Endothelial cell of umbilical vein (primary cell): ENCODE measurements around the gene AKAP12. TPM values are rescaled to one million over a fixed set of nuclear protein-coding genes. Genes with fewer than 3 reads are reported as not detected.

ENCODE experiments used
- BruUV-seq: library from RNA; stranded (reverse); fragments of 400-500 nt; replicated peaks from 2 replicates; lab custom pipeline; 2021; lab: Mats Ljungman, UMichigan
- CTCF ChIA-PET: fragments of 300-600, 350-600 bp; sonication (Branson Sonifier 250); formaldehyde crosslinking; loops from one replicate; lab custom pipeline; 2021; ENCODE audit warnings: antibody characterized with exemption, inconsistent platforms; lab: Charles Lee
- POLR2A ChIA-PET: fragments of 300-600, 350-600 bp; sonication (Branson Sonifier 250); formaldehyde crosslinking; loops from one replicate; lab custom pipeline; 2021; ENCODE audit warnings: antibody characterized with exemption, inconsistent platforms; lab: Charles Lee
- DNase-seq: peaks from one replicate; pipeline ENCODE4 v3.0.0-alpha.2; 2011; ENCODE audit warnings: low read depth, low spot score
- FAIRE-seq: peaks from 2 replicates; lab custom pipeline; 2011; peaks lifted over from hg19 to GRCh38; lab: Jason Lieb, UNC
- H2AFZ ChIP-seq: 2 replicates; pipeline ENCODE4 v1.6.0; 2012; ENCODE audit warnings: low read depth, low read length, control low read depth, inconsistent platforms
- H3K27ac ChIP-seq: 2 replicates; pipeline ENCODE4 v1.5.1; 2011; ENCODE audit warnings: low read depth, mild to moderate bottlenecking, control low read depth, low read length, moderate library complexity; ENCODE audit not compliant: insufficient read depth
- H3K27me3 ChIP-seq, 2 experiments: 2 replicates each; pipeline versions ENCODE4 v1.6.0 to v1.6.1; 2011; ENCODE audit warnings: low read length in 2 of 2, mixed read lengths in 1 of 2; ENCODE audit not compliant: control insufficient read depth in 2 of 2, insufficient read depth in 2 of 2
- H3K36me3 ChIP-seq, 2 experiments: 2 replicates in 1 of 2; 3 replicates in 1 of 2; pipeline ENCODE4 v1.5.1; 2011; ENCODE audit warnings: low read length in 2 of 2, mild to moderate bottlenecking in 1 of 2, moderate library complexity in 1 of 2; ENCODE audit not compliant: control insufficient read depth in 2 of 2, insufficient read depth in 2 of 2; ENCODE audit errors: extremely low read depth in 1 of 2
- H3K4me1 ChIP-seq: 3 replicates; pipeline ENCODE4 v1.5.1; 2011; ENCODE audit warnings: mild to moderate bottlenecking, low read length; ENCODE audit not compliant: control insufficient read depth, insufficient read depth; ENCODE audit errors: extremely low read depth
- H3K4me2 ChIP-seq: 2 replicates; pipeline ENCODE4 v1.6.1; 2011; ENCODE audit warnings: low read length, control low read depth, mixed read lengths; ENCODE audit not compliant: insufficient read depth
- H3K4me3 ChIP-seq, 3 experiments: fragments of 200-600 bp in 1 of 3; sonication (generic), shearing (Covaris generic) in 1 of 3; replicated peaks in 1 of 3; 2 replicates each; pipeline ENCODE4 v1.5.1; 2011 to 2016; ENCODE audit warnings: control low read depth in 3 of 3, low read length in 3 of 3, mild to moderate bottlenecking in 2 of 3, inconsistent platforms in 1 of 3, low read depth in 1 of 3, moderate library complexity in 1 of 3; ENCODE audit not compliant: insufficient read depth in 1 of 3
- H3K79me2 ChIP-seq: 2 replicates; pipeline ENCODE4 v1.6.0; 2012; ENCODE audit warnings: low read length, inconsistent platforms; ENCODE audit not compliant: control insufficient read depth, insufficient read depth
- H3K9ac ChIP-seq: replicated peaks from 2 replicates; pipeline ENCODE3; 2011; ENCODE audit warnings: low read length, control low read depth; ENCODE audit not compliant: insufficient read depth; ENCODE audit errors: extremely low read depth
- H3K9me1 ChIP-seq: replicated peaks from 3 replicates; pipeline ENCODE4 v1.6.0; 2011; ENCODE audit warnings: mild to moderate bottlenecking, low read length; ENCODE audit not compliant: control insufficient read depth, insufficient read depth; ENCODE audit errors: extremely low read depth
- H3K9me3 ChIP-seq: replicated peaks from 2 replicates; pipeline ENCODE4 v1.5.1; 2012; ENCODE audit warnings: low read length, inconsistent platforms; ENCODE audit not compliant: control insufficient read depth, insufficient read depth
- H4K20me1 ChIP-seq: replicated peaks from 2 replicates; pipeline ENCODE3; 2011; ENCODE audit warnings: mild to moderate bottlenecking, low read length; ENCODE audit not compliant: control insufficient read depth, insufficient read depth; ENCODE audit errors: extremely low read depth
- CTCF ChIP-seq, 2 donors: IDR thresholded peaks; 1 replicate in 1 of 2; 2 replicates in 1 of 2; pipeline ENCODE4 v1.5.1; 2011; ENCODE audit warnings: low read length in 2 of 2, mild to moderate bottlenecking in 2 of 2, moderate library complexity in 2 of 2, control low read depth in 1 of 2, inconsistent platforms in 1 of 2, low read depth in 1 of 2; ENCODE audit not compliant: insufficient read depth in 1 of 2; ENCODE audit errors: extremely low read depth in 1 of 2
- EZH2 ChIP-seq: IDR thresholded peaks from 2 replicates; pipeline ENCODE4 v1.6.1; 2012; ENCODE audit warnings: borderline replicate concordance, low read depth, mild to moderate bottlenecking, moderate library complexity, low read length, inconsistent platforms; ENCODE audit not compliant: severe bottlenecking
- FOS ChIP-seq: IDR thresholded peaks from 2 replicates; pipeline ENCODE4 v1.6.1; 2011; ENCODE audit warnings: mild to moderate bottlenecking, low read length, moderate library complexity, borderline replicate concordance; ENCODE audit not compliant: insufficient read depth
- GATA2 ChIP-seq: IDR thresholded peaks from 2 replicates; pipeline ENCODE4 v1.7.0; 2011; ENCODE audit warnings: low read depth, mild to moderate bottlenecking, moderate library complexity, mixed read lengths, low read length; ENCODE audit not compliant: insufficient read length, insufficient read depth
- JUN ChIP-seq: IDR thresholded peaks from 2 replicates; pipeline ENCODE4 v1.6.1; 2011; ENCODE audit warnings: borderline replicate concordance, low read depth; ENCODE audit not compliant: insufficient read length, insufficient read depth
- MYC ChIP-seq: IDR thresholded peaks from one replicate; pipeline ENCODE4 v1.6.1; 2011; ENCODE audit warnings: mild to moderate bottlenecking, low read depth, low read length
- POLR2A ChIP-seq: IDR thresholded peaks from 2 replicates; pipeline ENCODE4 v1.6.1; 2012; ENCODE audit warnings: low read depth, mild to moderate bottlenecking, control low read depth, low read length
- POLR2AphosphoS5 ChIP-seq: IDR thresholded peaks from 2 replicates; pipeline ENCODE4 v1.6.1; 2012; ENCODE audit warnings: low read depth, mild to moderate bottlenecking, control low read depth, low read length, moderate library complexity; ENCODE audit not compliant: insufficient read depth
- dilution Hi-C: fragments of 300-500 bp; cut with MboI; formaldehyde crosslinking; loops from one replicate; pipeline ENCODE4 v1.15.0; 2019; ENCODE audit warnings: low sequenced_read_pairs; ENCODE audit not compliant: extremely low pct_ligation_motif_present
- intact Hi-C: fragments of 100-400 bp; cut with micrococcal nuclease; formaldehyde crosslinking; loops from one replicate; pipeline ENCODE4 v1.10.0; 2022
- polyA plus RNA-seq, 4 experiments: library from polyadenylated mRNA; depleted of rRNA in 3 of 4; stranded (reverse) in 3 of 4; unstranded in 1 of 4; fragments of >200 nt; gene quantifications; 2 replicates each; pipeline versions ENCODE4 v1.2.1 to v1.2.3, GENCODE V29; 2011 to 2012; ENCODE audit warnings: missing spikeins in 1 of 4
- total RNA-seq: library from RNA; stranded (reverse); gene quantifications from 2 replicates; pipeline ENCODE4 v1.2.3, GENCODE V29; 2021
- TF ChIP-seq, protein P1 (sequence below): IDR thresholded peaks from 2 replicates; pipeline ENCODE4 v1.6.1; 2011; ENCODE audit not compliant: insufficient read depth, insufficient read length

AKAP12 gene
- total and polyA plus RNA-seq, 2 donors (not counting 3 experiments of a cell fraction or from before 2014, with no cell fraction given) = 46.9 to 340 TPM

GRCh38 chr6:151387175-151387970 lies 147.6 kb downstream of the AKAP12 start:
- no peaks in the 10 kb centered on the region for H3K9me1 ChIP-seq
- H3K4me2 ChIP-seq = no peak overlapping the region
- ChIA-PET CTCF (no interaction called here), POLR2A (no interaction called here)
- H3K4me1 ChIP-seq = peaks cover 18% of the 10 kb centered on the region
- no peak for TF ChIP-seq POLR2AphosphoS5
- dilution Hi-C loops (no loop called here), intact Hi-C loops (no loop called here)
- DNase-seq (no peak), FAIRE-seq (no peak)
- no peak overlapping the region for H3K4me3 ChIP-seq
- BruUV-seq = no TSS peak
- no peak overlapping the region for H3K27ac ChIP-seq
- H3K9me3 ChIP-seq = no peaks in the 10 kb centered on the region
- no peaks in the 10 kb centered on the region for H3K36me3 ChIP-seq
- H2AFZ ChIP-seq = no peak overlapping the region
- H3K79me2 ChIP-seq = peaks cover 55% of the 10 kb centered on the region
- no peaks in the 10 kb centered on the region for H4K20me1 ChIP-seq
- H3K27me3 ChIP-seq = no peaks in the 10 kb centered on the region
- no peak overlapping the region for H3K9ac ChIP-seq

DNA sequence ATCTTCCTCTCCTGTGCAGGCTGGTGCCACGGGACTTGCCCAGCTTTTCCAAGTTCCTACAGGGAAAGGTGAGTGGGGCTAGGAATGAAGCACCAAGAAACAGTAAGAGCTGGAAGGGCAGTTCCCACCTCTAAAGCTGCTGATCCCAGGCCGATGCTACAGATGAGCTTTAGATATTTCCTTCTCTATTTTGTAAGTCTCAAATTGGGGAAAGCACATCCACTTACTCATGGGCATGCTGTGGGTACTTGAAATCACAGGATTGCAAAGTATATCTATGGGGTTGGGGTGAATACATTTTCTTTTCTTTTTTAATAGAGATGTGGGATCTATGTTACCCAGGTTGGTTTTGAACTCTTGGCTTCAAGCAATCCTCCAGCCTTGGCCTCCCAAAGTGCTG lies 148.5 kb downstream of the AKAP12 start:
- DNase-seq (no peak), FAIRE-seq (no peak)
- dilution Hi-C loops (no loop called here), intact Hi-C loops (no loop called here)
- ChIA-PET CTCF (no interaction called here), POLR2A (no interaction called here)
- Histone ChIP-seq H3K36me3 (no peaks in the 10 kb centered on the region), H3K9ac (no peak overlapping the region), H3K9me1 (no peaks in the 10 kb centered on the region), H4K20me1 (peaks cover 3% of the 10 kb centered on the region), H3K27me3 (no peaks in the 10 kb centered on the region), H3K4me2 (no peak overlapping the region), H3K79me2 (peaks cover 62% of the 10 kb centered on the region), H3K4me1 (peaks cover 27% of the 10 kb centered on the region), H3K27ac (no peak overlapping the region), H2AFZ (no peak overlapping the region), H3K4me3 (no peak overlapping the region), H3K9me3 (no peaks in the 10 kb centered on the region)
- no TSS peak for BruUV-seq
- no peak for TF ChIP-seq MYC
- no peak for TF ChIP-seq GATA2
- TF ChIP-seq, protein P1, sequence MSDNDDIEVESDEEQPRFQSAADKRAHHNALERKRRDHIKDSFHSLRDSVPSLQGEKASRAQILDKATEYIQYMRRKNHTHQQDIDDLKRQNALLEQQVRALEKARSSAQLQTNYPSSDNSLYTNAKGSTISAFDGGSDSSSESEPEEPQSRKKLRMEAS = no peak
- no peak for TF ChIP-seq CTCF (IDR thresholded peaks at IDR 0.05; ENCODE audit: extremely low read depth in 1 of 2, insufficient read depth in 1 of 2, low read depth in 1 of 2, low read length in 2 of 2)
- no peak for TF ChIP-seq POLR2A
- TF ChIP-seq JUN = no peak
- no peak for TF ChIP-seq EZH2
- TF ChIP-seq POLR2AphosphoS5 = no peak
- no peak for TF ChIP-seq FOS
